Bronchial epithelial cell (primary cell): ENCODE measurements around the gene SBSN. TPM values are rescaled to one million over a fixed set of nuclear protein-coding genes. Genes with fewer than 3 reads are reported as not detected.

ENCODE experiments used
- DNase-seq: peaks from one replicate; pipeline ENCODE4 v3.0.0-alpha.2; 2010; ENCODE audit warnings: low read depth
- FAIRE-seq: peaks from 2 replicates; lab custom pipeline; 2011; peaks lifted over from hg19 to GRCh38; lab: Jason Lieb, UNC
- H3K27me3 ChIP-seq: 2 replicates; pipeline ENCODE4 v1.5.1; 2011; ENCODE audit warnings: low read length; ENCODE audit not compliant: control insufficient read depth, insufficient read depth
- H3K36me3 ChIP-seq: 2 replicates; pipeline ENCODE4 v1.5.1; 2011; ENCODE audit warnings: low read length; ENCODE audit not compliant: control insufficient read depth, insufficient read depth
- H3K4me3 ChIP-seq: 2 replicates; pipeline ENCODE4 v1.5.1; 2011; ENCODE audit warnings: mild to moderate bottlenecking, low read depth, low read length, control low read depth
- CTCF ChIP-seq: IDR thresholded peaks from 2 replicates; pipeline ENCODE4 v1.5.1; 2011; ENCODE audit warnings: mild to moderate bottlenecking, moderate library complexity, low read length, control low read depth, inconsistent platforms; ENCODE audit not compliant: insufficient read depth, severe bottlenecking
- total RNA-seq: library from RNA; depleted of rRNA; stranded (reverse); fragments of >200 nt; gene quantifications from 2 replicates; pipeline ENCODE4 v1.2.1, GENCODE V29; 2014

The SBSN gene
- total RNA-seq, 1 donor from 2014 or later: 9.5 TPM

DNA sequence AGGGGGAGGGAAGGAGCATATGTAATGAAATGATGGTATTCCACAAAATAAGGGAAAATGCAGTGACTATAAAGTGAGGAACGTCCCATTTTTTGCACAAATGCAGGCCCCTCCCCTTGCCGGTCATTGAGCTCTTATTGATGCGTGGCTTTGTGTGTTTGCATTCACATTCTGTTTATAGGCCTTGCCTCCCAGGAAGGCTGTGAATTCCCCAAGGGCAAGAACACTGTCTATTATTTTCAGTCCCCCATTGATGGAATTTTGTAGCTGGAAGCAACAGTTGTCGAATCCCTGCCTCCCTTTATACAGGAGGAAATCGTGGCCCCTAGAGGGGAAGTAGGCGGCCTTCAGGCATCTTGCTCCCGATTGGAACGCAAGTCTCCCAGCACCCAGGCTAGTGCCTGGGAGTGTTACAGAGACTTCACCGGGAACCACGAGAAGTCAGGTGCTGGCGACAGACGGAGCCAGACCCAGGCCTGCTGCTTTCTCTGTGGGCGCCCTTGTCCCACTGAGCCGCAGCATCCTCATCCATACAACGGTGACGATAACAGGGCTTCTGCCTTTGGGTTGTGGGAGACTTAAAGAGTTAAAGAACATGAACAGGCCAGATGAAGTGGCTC, 6.9 kb downstream of the SBSN start:
- FAIRE-seq: no peak
- no peak for TF ChIP-seq CTCF
- no peak overlapping the region for H3K4me3 ChIP-seq
- peaks cover 7% of the 10 kb centered on the region for H3K27me3 ChIP-seq
- H3K36me3 ChIP-seq: no peaks in the 10 kb centered on the region
- DNase-seq: no peak

DNA sequence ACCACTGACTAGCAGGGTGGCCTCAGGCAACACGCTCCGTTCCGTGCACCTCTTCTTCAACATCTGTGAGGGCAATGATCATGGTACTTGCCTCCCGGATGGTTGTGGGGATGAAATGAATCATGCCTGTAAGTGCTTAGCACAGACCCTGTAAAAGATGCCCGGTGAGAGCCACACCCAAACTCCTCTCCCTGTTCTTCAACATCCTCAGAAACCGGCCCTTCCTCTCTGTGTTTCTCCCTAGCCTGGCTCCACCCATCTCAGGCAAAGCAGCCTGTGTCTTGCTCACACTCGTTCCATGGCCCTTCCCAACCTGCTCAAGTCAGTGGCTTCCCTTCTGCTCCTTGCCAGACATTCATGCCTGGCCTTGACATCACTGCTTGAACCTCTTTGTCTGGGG, 8.8 kb downstream of the SBSN start:
- DNase-seq (peak; percentile 92), FAIRE-seq (peak; percentile 99)
- H3K27me3 ChIP-seq: no peaks in the 10 kb centered on the region
- no peak overlapping the region for H3K4me3 ChIP-seq
- TF ChIP-seq CTCF: no peak
- no peaks in the 10 kb centered on the region for H3K36me3 ChIP-seq

GRCh38 chr19:35518313-35518712, 9.8 kb downstream of the SBSN start:
- Histone ChIP-seq H3K4me3 (no peak overlapping the region), H3K36me3 (no peaks in the 10 kb centered on the region), H3K27me3 (no peaks in the 10 kb centered on the region)
- no peak for TF ChIP-seq CTCF
- DNase-seq: peak; percentile 93
- FAIRE-seq: peak; percentile 98

- Histone ChIP-seq H3K27me3 (no peaks in the 10 kb centered on the region), H3K36me3 (no peaks in the 10 kb centered on the region), H3K4me3 (no peak overlapping the region)
- no peak for FAIRE-seq
- TF ChIP-seq CTCF: no peak
- no peak for DNase-seq
These were observed 10.8 kb downstream of the SBSN start for GRCh38 chr19:35517342-35517741.

- Histone ChIP-seq H3K4me3 (no peak overlapping the region), H3K27me3 (no peaks in the 10 kb centered on the region), H3K36me3 (no peaks in the 10 kb centered on the region)
- no peak for DNase-seq
- FAIRE-seq: no peak
- TF ChIP-seq CTCF: no peak
These were observed 11.8 kb downstream of the SBSN start for GRCh38 chr19:35516310-35516709.

GRCh38 chr19:35514282-35514809, 13.8 kb downstream of the SBSN start:
- H3K27me3 ChIP-seq: no peaks in the 10 kb centered on the region
- H3K4me3 ChIP-seq: no peak overlapping the region
- no peak for TF ChIP-seq CTCF
- no peak for DNase-seq
- H3K36me3 ChIP-seq: no peaks in the 10 kb centered on the region
- no peak for FAIRE-seq
